Measurements from ENCODE around the gene NAIF1.

NAIF1 gene

DNA sequence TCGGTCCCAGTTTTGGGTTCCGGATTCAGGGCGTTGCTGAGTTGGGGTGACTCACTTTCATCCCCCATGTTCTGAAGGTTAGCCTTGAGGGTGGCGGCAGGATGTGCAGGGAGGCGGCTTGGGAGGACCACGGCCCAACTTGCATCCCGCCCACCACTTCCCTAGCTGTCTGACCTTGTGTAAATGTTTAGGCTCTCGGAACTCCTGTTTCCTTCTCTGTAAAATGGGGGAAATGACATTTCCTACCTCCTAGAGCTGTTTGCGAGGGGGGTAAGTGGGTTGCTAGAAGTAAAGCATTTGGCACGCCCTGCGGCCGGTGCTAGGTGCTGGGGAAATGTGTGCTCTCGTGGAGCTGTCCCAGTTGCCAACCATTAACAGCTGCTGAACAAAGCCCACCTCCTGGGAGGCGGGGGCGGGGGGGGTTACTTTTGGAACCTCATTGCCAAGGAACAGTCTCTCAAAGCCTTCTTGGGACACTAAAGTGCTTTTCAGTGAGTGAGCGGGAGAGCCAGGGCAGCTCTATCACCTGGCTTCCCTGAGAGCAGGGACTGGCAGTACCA is 32.9 kb upstream of the NAIF1 start:
- TF ChIP-seq, protein P1, sequence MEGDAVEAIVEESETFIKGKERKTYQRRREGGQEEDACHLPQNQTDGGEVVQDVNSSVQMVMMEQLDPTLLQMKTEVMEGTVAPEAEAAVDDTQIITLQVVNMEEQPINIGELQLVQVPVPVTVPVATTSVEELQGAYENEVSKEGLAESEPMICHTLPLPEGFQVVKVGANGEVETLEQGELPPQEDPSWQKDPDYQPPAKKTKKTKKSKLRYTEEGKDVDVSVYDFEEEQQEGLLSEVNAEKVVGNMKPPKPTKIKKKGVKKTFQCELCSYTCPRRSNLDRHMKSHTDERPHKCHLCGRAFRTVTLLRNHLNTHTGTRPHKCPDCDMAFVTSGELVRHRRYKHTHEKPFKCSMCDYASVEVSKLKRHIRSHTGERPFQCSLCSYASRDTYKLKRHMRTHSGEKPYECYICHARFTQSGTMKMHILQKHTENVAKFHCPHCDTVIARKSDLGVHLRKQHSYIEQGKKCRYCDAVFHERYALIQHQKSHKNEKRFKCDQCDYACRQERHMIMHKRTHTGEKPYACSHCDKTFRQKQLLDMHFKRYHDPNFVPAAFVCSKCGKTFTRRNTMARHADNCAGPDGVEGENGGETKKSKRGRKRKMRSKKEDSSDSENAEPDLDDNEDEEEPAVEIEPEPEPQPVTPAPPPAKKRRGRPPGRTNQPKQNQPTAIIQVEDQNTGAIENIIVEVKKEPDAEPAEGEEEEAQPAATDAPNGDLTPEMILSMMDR (conservative IDR thresholded peaks at IDR 0.05; ENCODE audit: low read length) = no peak
- DNase-seq (ENCODE audit: low read depth) = peak; percentile 25
- peak overlapping the region; percentile 79 for H3K4me3 ChIP-seq (ENCODE audit: low read length)

- peak overlapping the region; percentile 79 for H3K4me3 ChIP-seq (ENCODE audit: low read length)
- TF ChIP-seq, protein P1 (conservative IDR thresholded peaks at IDR 0.05; ENCODE audit: low read length) = no peak
- DNase-seq (ENCODE audit: low read depth) = peak; percentile 65
Measured at GRCh38 chr9:128099231-128099931, 32.3 kb upstream of the NAIF1 start.

DNA sequence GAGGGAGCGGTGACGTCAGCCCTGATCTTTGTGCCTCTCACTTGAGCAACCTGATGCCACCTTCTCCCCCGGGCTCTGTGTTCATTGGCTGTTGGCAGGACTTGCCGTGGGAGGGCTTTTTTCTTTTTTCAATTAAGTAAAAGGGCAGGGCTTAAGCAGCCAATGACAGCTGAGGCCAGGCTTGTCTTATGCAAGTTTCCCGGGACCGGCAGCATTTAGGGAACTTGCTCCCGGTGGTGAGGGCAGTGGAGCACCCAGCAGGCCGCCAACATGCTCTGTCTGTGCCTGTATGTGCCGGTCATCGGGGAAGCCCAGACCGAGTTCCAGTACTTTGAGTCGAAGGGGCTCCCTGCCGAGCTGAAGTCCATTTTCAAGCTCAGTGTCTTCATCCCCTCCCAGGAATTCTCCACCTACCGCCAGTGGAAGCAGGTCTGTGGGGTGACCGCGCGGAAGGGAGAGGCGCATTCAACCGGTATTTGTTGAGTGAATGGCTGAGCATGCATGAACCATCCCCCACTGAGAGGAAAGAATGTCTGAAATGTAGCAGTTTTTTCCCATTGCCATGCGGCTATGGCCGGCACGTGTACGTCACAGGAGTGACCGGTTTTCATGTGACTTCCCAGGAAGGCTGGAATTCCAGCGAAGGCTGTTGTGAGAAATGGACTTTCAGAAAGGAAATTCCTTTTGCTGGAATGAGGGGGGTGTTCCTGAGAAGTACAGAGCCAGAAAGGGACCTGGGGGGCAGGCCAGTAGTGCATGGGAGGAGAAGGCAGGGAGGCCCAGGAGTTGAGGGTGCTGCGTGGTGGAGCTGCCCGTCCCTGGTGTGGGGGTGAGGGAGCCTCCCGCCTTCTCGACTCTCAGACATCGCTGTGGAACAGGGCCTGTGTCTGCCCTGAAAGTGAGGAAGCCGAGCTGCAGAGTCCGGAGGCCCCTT is 31.4 kb upstream of the NAIF1 start:
- H3K4me3 ChIP-seq (ENCODE audit: low read length) = peak overlapping the region; percentile 79
- TF ChIP-seq, protein P1 (conservative IDR thresholded peaks at IDR 0.05; ENCODE audit: low read length) = no peak
- peak; percentile 98 for DNase-seq (ENCODE audit: low read depth)

GRCh38 chr9:128097543-128098296 is 30.6 kb upstream of the NAIF1 start:
- no peak for DNase-seq (ENCODE audit: low read depth)
- peak overlapping the region; percentile 79 for H3K4me3 ChIP-seq (ENCODE audit: low read length)
- TF ChIP-seq, protein P1 (conservative IDR thresholded peaks at IDR 0.05; ENCODE audit: low read length) = no peak

- no peak for DNase-seq (ENCODE audit: low read depth)
- TF ChIP-seq, protein P1 (conservative IDR thresholded peaks at IDR 0.05; ENCODE audit: low read length) = no peak
- H3K4me3 ChIP-seq (ENCODE audit: low read length) = no peak overlapping the region
Measured at GRCh38 chr9:128096616-128097536, 29.8 kb upstream of the NAIF1 start.

All from AG10803 (cell line).